Occipital lobe (tissue), 2 donors: ENCODE data around the gene CTNNA2. TPM values are rescaled to one million over a fixed set of nuclear protein-coding genes. Genes with fewer than 3 reads are reported as not detected.

Experiments
- DNase-seq: peaks from one replicate; lab custom pipeline; 2025; lab: John Stamatoyannopoulos, UW
- total RNA-seq: library from RNA; depleted of rRNA; stranded (reverse); fragments of >200 nt; gene quantifications from one replicate; pipeline ENCODE4 v1.2.3, GENCODE V29; 2014

Gene CTNNA2
- total RNA-seq, 1 donor from 2014 or later = 261 TPM

GRCh38 chr2:80255918-80256781 lies 743.3 kb downstream of the CTNNA2 start:
- DNase-seq = no peak

- DNase-seq = no peak
Measured at GRCh38 chr2:80256782-80257167, 743.9 kb downstream of the CTNNA2 start.

GRCh38 chr2:80257450-80257849 lies 744.6 kb downstream of the CTNNA2 start:
- DNase-seq = no peak

- no peak for DNase-seq
Measured at GRCh38 chr2:80258341-80258740, 745.5 kb downstream of the CTNNA2 start.

- no peak for DNase-seq
Measured at GRCh38 chr2:80258793-80259192, 745.9 kb downstream of the CTNNA2 start.

- no peak for DNase-seq
Measured at GRCh38 chr2:80259292-80259691, 746.4 kb downstream of the CTNNA2 start.

- peak; percentile 24 for DNase-seq
Measured at GRCh38 chr2:80266231-80266630, 753.4 kb downstream of the CTNNA2 start.

- no peak for DNase-seq
Measured at GRCh38 chr2:80269806-80270205, 757.0 kb downstream of the CTNNA2 start.

- no peak for DNase-seq
Measured at GRCh38 chr2:80280598-80280997, 767.7 kb downstream of the CTNNA2 start.

GRCh38 chr2:80281049-80281448 lies 768.2 kb downstream of the CTNNA2 start:
- no peak for DNase-seq

GRCh38 chr2:80288576-80288975 lies 775.7 kb downstream of the CTNNA2 start:
- DNase-seq = peak; percentile 61

- no peak for DNase-seq
Measured at GRCh38 chr2:80291656-80292055, 778.8 kb downstream of the CTNNA2 start.

GRCh38 chr2:80292474-80292873 lies 779.6 kb downstream of the CTNNA2 start:
- no peak for DNase-seq

GRCh38 chr2:80293039-80293438 lies 780.2 kb downstream of the CTNNA2 start:
- DNase-seq = no peak

- DNase-seq = no peak
Measured at GRCh38 chr2:80298954-80299353, 786.1 kb downstream of the CTNNA2 start.

GRCh38 chr2:80299661-80300060 lies 786.8 kb downstream of the CTNNA2 start:
- peak; percentile 32 for DNase-seq

- no peak for DNase-seq
Measured at GRCh38 chr2:80300346-80300745, 787.5 kb downstream of the CTNNA2 start.

GRCh38 chr2:80300954-80301353 lies 788.1 kb downstream of the CTNNA2 start:
- DNase-seq = no peak

GRCh38 chr2:80302001-80302313 lies 789.1 kb downstream of the CTNNA2 start:
- no peak for DNase-seq

- DNase-seq = no peak
Measured at GRCh38 chr2:80302314-80303005, 789.6 kb downstream of the CTNNA2 start.

GRCh38 chr2:80303006-80303908 lies 790.4 kb downstream of the CTNNA2 start:
- peak; percentile 45 for DNase-seq
